ENCODE results near the gene VLDLR. TPM values are rescaled to one million over a fixed set of nuclear protein-coding genes. Genes with fewer than 3 reads are reported as not detected.

Gene VLDLR
- total RNA-seq, 1 donor from 2014 or later = 28.8 TPM

DNA sequence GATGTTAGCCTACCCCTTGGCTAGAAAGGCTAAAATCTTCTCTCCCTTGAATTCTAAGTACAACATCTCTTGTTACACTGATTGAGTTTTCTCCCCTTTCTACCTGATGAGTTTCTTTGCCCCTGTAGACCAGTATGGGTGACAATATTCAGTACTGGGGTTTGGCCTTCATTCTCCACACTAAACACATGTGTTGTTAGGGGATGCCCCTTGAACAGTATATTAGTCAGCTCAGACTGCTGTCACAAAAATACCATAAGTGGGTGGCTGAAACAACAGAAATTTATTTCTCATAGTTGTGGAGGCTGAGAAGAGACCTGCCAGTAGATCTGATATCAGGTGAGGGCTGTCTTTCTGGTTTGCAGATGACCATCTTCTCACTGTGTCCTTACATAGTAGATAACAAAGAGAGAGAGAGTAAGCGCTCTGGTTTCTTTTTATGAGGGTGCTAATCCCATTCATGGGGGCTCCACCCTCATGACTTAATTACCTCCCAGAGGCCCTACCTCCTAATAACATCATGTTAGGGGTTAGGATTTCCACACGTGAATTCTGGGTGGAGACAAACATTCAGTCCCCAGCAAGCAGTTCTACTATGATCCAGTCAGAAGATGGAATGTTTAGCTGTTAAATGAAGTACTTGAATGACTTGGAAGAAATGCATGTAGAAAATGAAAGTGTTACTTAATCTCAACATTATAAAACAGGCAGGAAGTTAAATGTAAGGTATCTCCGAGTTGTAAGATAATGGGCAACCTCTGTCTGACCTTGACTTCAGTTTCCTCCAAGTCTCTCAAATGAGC, 17.5 kb downstream of the VLDLR start:
- TF ChIP-seq, protein P1, sequence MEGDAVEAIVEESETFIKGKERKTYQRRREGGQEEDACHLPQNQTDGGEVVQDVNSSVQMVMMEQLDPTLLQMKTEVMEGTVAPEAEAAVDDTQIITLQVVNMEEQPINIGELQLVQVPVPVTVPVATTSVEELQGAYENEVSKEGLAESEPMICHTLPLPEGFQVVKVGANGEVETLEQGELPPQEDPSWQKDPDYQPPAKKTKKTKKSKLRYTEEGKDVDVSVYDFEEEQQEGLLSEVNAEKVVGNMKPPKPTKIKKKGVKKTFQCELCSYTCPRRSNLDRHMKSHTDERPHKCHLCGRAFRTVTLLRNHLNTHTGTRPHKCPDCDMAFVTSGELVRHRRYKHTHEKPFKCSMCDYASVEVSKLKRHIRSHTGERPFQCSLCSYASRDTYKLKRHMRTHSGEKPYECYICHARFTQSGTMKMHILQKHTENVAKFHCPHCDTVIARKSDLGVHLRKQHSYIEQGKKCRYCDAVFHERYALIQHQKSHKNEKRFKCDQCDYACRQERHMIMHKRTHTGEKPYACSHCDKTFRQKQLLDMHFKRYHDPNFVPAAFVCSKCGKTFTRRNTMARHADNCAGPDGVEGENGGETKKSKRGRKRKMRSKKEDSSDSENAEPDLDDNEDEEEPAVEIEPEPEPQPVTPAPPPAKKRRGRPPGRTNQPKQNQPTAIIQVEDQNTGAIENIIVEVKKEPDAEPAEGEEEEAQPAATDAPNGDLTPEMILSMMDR (IDR thresholded peaks at IDR 0.05; ENCODE audit: partially characterized antibody, unreplicated experiment) = no peak

DNA sequence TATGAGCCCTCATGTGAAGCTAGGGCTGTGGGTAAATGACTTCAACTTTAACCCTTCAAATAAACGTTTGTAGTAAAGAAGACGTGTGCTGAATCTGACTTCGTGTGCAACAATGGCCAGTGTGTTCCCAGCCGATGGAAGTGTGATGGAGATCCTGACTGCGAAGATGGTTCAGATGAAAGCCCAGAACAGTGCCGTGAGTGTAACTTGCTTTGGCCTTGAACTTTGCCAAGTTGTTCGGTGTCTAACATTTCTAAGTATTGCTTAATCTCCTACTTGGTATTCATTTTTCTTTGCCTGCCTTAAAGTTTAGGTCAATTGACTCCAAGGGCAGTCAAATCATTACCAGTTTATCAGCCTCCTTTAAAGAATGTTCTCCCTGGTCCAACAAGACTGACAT, 18.2 kb downstream of the VLDLR start:
- DNase-seq = no peak
- Mint-ChIP-seq H3K36me3 (ENCODE audit: unreplicated experiment) (peaks cover 6% of the 10 kb centered on the region), H3K4me1 (ENCODE audit: low read depth, unreplicated experiment) (peaks cover 2% of the 10 kb centered on the region), H3K27me3 (ENCODE audit: unreplicated experiment) (no peaks in the 10 kb centered on the region), H3K9me3 (ENCODE audit: unreplicated experiment) (no peaks in the 10 kb centered on the region), H3K27ac (ENCODE audit: unreplicated experiment) (peak overlapping the region; percentile 8), H3K4me3 (ENCODE audit: unreplicated experiment) (no peak overlapping the region)
- TF ChIP-seq, protein P1 (IDR thresholded peaks at IDR 0.05; ENCODE audit: partially characterized antibody, unreplicated experiment) = no peak

More for the DNA sequence above, 17.5 kb downstream of the VLDLR start:
- Mint-ChIP-seq H3K9me3 (ENCODE audit: unreplicated experiment) (no peaks in the 10 kb centered on the region), H3K27me3 (ENCODE audit: unreplicated experiment) (no peaks in the 10 kb centered on the region), H3K36me3 (ENCODE audit: unreplicated experiment) (peaks cover 6% of the 10 kb centered on the region), H3K4me3 (ENCODE audit: unreplicated experiment) (no peak overlapping the region), H3K4me1 (ENCODE audit: low read depth, unreplicated experiment) (peaks cover 4% of the 10 kb centered on the region), H3K27ac (ENCODE audit: unreplicated experiment) (no peak overlapping the region)
- no peak for DNase-seq

DNA sequence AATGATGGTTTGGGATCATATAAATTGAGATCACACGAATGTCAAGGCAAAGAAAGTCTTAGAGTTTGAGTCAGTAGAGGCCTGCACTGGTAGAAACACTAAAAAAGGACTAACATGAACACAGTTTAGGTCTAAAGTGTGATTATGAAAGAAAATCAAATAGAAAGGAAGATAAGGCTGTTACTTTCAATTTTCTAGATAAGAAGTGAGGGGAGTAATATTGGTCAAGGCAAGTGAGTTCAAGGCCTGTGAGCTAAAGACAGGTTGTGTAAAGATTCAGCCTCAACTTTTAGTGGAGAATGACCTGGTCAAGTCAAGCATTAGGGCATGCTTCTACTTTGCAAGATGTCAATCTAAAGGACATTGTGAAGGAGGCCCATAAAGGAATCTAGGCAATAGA, 19.0 kb downstream of the VLDLR start:
- peaks cover 12% of the 10 kb centered on the region for H3K36me3 Mint-ChIP-seq (ENCODE audit: unreplicated experiment)
- no peak overlapping the region for H3K4me3 Mint-ChIP-seq (ENCODE audit: unreplicated experiment)
- H3K27ac Mint-ChIP-seq (ENCODE audit: unreplicated experiment) = no peak overlapping the region
- peaks cover 2% of the 10 kb centered on the region for H3K4me1 Mint-ChIP-seq (ENCODE audit: low read depth, unreplicated experiment)
- TF ChIP-seq, protein P1 (IDR thresholded peaks at IDR 0.05; ENCODE audit: partially characterized antibody, unreplicated experiment) = no peak
- H3K9me3 Mint-ChIP-seq (ENCODE audit: unreplicated experiment) = no peaks in the 10 kb centered on the region
- no peaks in the 10 kb centered on the region for H3K27me3 Mint-ChIP-seq (ENCODE audit: unreplicated experiment)
- no peak for DNase-seq

DNA sequence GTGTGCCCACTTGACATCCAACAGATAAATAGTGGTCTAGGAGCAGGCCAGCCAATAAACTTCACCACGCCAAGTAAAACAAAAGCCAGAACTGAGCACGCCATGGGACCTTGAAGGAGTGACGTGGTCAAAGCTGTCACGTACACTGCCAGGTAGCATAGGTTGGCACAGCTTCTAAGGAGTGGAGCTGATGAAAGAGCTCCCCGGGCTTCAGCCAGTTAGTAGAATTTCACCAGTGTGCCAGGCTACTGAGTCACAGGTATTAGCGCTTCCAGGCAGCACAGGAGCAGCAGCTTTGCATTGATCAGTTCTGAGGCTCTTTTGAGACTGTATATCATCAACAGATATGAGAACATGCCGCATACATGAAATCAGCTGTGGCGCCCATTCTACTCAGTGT, 19.4 kb downstream of the VLDLR start:
- Mint-ChIP-seq H3K9me3 (ENCODE audit: unreplicated experiment) (no peaks in the 10 kb centered on the region), H3K27ac (ENCODE audit: unreplicated experiment) (no peak overlapping the region), H3K4me3 (ENCODE audit: unreplicated experiment) (no peak overlapping the region), H3K36me3 (ENCODE audit: unreplicated experiment) (peaks cover 13% of the 10 kb centered on the region), H3K27me3 (ENCODE audit: unreplicated experiment) (no peaks in the 10 kb centered on the region), H3K4me1 (ENCODE audit: low read depth, unreplicated experiment) (peaks cover 2% of the 10 kb centered on the region)
- DNase-seq = no peak
- TF ChIP-seq, protein P1 (IDR thresholded peaks at IDR 0.05; ENCODE audit: partially characterized antibody, unreplicated experiment) = no peak

DNA sequence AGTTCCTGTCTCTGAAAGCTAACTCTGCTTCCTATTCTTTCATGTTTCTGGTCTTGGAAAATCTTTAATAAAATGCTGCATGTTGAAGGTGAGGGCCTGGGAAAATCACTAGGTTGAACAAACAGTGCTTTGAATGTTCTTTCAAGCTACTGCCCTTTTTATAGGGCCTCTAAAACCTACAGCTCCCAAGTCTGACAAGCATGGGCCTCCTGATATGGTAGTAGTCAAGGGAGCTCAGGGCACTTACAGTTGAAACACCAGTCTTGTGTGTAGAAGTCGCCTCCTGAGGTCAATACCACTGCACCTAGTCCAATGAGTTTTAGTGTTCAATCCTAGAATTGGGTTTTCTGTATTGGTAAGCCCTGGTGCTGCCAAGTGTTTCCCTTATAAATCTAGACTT, 20.5 kb downstream of the VLDLR start:
- no peaks in the 10 kb centered on the region for H3K27me3 Mint-ChIP-seq (ENCODE audit: unreplicated experiment)
- TF ChIP-seq, protein P1 (IDR thresholded peaks at IDR 0.05; ENCODE audit: partially characterized antibody, unreplicated experiment) = no peak
- H3K9me3 Mint-ChIP-seq (ENCODE audit: unreplicated experiment) = no peaks in the 10 kb centered on the region
- H3K36me3 Mint-ChIP-seq (ENCODE audit: unreplicated experiment) = peaks cover 13% of the 10 kb centered on the region
- DNase-seq = no peak
- no peak overlapping the region for H3K27ac Mint-ChIP-seq (ENCODE audit: unreplicated experiment)
- H3K4me1 Mint-ChIP-seq (ENCODE audit: low read depth, unreplicated experiment) = peaks cover 2% of the 10 kb centered on the region
- H3K4me3 Mint-ChIP-seq (ENCODE audit: unreplicated experiment) = no peak overlapping the region
